AG09319 (cell line): Measurements from ENCODE around the gene TBX5.

Experiments
- DNase-seq: peaks from one replicate; pipeline ENCODE4 v3.0.0-alpha.2; 2010; ENCODE audit warnings: low read depth; ENCODE audit errors: extremely low read depth
- CTCF ChIP-seq: IDR thresholded peaks from 2 replicates; pipeline ENCODE4 v1.5.1; 2011; ENCODE audit warnings: low read depth, mild to moderate bottlenecking, inconsistent platforms, low read length, moderate library complexity

TBX5 gene

DNA sequence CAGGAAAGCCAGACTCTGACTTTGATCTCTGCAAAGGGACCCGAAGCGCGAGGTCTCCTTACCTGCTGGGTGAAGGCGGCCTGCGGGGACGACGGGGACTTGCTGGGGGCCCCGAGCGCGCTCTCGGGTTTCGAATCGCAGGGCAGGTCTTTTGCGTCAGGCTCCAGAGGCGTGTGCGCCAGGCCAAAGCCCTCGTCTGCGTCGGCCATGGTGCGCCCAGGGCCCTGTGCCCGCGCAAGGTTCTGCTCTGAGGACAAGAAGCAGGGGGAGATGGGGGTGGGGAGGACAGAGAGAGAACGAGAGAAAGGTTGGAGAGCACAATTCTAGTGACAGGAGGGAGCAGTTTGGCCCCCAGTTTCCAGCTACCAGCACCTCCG, 2.3 kb downstream of the TBX5 start:
- TF ChIP-seq CTCF, result no peak
- no peak for DNase-seq

DNA sequence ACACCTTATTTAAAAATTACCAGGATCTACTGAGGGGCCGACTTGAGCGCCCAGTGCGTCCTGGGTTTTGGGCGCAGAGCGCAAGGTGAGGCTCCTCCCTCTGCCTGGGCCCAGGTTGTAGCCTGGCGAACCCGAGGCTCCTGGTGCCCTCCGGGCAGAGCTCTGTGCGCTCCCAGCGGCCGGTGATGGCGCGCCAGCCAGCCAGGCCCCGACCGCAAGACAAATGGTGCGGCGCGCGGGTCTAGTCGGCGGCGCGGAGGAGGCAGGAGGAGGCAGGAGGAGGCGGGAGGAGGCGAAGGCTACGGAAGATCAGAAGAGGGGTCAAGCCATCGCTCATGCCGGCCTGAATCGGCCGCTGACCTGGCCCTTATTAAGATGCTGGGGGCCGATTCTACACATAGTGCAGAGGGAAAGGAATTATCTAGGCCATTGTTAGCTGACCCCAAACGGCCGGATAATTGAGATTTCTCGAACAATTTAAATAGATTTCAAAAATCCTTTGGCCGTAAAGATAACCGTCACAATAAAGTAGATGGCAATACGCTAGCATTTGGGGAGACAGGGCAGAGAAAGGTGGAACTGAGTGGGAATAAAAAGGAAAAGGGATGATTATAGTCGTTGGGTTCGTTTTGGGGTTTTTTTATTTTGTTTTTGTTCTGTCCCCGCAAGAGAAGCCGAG, 2.8 kb downstream of the TBX5 start:
- DNase-seq, result no peak
- no peak; the same call in 1 of the 2 replicates for TF ChIP-seq CTCF

DNA sequence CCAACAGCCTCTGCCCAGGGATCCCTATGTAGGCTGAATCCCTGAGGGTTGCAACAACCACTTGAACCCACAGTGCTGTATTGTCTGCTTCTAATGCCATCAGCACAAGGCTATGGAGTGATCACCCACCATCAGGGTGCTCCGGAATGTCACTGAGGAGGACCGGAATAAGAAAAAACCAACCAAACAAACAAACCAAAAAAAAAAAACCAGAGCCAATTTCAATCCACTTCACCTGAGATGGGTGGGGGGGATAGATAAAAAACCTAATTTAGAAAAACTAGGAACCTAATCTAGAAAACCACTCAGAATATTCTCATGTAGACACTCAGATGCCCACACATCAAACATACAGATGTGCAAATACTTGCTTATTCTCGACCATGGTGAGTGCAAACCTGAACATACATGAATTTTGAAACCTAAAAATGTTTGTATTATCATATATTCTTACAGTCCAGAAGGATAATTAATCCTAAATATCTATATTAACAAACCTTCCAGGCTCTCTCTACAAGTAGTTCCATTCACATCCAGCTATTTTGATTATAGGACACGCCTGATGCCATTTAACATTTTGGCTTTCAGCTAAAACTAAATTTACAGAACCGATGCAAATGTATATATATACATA, 3.7 kb downstream of the TBX5 start:
- no peak for DNase-seq
- no peak for TF ChIP-seq CTCF

DNA sequence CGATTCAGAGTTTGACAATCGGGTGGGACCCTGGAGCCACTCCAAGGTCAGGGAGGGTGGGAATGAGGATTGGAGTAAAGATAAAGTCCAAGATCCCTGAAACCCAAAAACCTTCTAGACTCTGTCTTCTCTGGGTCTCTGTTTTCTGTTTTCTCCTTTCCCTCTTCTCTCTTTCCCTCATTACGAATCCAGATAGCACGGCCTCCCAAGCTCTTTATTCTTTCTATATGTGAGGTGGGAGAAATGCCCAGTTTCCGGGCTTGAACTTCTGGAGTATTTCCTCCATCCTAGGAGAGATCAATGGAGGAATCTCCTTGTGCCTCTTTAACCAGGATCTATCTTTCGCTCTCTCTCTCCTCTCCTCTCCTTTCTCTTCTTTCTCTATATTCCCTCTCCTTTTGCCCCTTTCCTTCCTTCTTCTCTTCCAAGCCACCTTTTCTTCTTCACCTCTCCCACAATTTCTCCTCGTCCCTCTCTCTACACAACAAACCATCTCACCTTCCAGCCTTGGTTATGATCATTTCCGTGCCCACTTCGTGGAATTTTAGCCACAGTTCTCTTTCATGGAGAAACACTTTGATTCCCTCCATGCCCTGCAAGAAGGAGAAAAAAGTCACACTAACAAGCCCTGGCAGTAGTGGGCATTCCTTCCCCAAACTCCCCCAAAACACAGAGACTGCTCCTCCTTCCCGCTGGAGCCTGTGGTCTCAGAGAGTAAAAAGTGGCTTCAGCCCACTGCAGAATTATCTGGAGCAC, 4.4 kb downstream of the TBX5 start:
- TF ChIP-seq CTCF, result no peak
- DNase-seq, result no peak

- no peak for DNase-seq
- no peak for TF ChIP-seq CTCF
These were observed 5.0 kb downstream of the TBX5 start for GRCh38 chr12:114400925-114401324.

GRCh38 chr12:114400361-114400811, 5.6 kb downstream of the TBX5 start:
- DNase-seq, result no peak
- TF ChIP-seq CTCF, result no peak

DNA sequence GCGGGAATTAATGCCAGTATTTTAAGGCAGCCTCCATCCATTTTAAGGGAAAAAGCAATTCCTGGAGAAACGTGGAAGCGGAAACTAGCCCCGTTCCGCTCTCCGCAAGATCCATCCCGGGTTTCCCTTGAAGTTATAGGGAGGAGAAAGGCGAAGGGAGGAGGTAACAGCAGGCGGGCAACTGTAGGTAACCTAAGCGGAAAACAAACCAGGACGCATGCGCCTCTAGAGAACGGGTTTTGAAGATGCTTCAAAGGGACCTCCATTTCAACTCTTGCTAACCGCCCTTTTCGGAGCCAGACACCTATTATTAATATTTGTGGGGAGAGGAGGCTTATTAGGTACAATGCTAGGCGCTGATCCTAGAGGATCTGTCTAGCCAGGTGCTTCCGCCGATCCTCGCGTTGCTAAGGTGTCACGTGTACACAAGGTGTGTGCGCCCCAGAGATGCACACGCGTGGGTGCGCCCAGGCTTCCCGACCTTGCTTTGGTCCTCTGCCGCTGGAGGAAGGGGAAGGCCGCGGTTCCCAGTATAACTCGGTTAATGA, 6.2 kb downstream of the TBX5 start:
- no peak for DNase-seq

More for the DNA sequence above, 6.2 kb downstream of the TBX5 start:
- TF ChIP-seq CTCF, result no peak
